WTC11 (cell line): ENCODE results near the gene FAR1.

ENCODE experiments used
- CREB1 ChIP-seq: sonication (generic); formaldehyde crosslinking; IDR thresholded peaks from 2 replicates; pipeline ENCODE4 v1.8.0; 2023; ENCODE audit warnings: mild to moderate bottlenecking, missing genetic modification reagents
- FOXJ3 ChIP-seq: sonication (generic); formaldehyde crosslinking; IDR thresholded peaks from 2 replicates; pipeline ENCODE4 v1.9.0; 2021; ENCODE audit warnings: missing genetic modification reagents, mild to moderate bottlenecking, borderline replicate concordance
- GRHL2 ChIP-seq: fragments of 250-450 bp; sonication (Bioruptor Pico); IDR thresholded peaks from 2 replicates; pipeline ENCODE4 v1.8.0; 2022; ENCODE audit warnings: mild to moderate bottlenecking, moderate library complexity; ENCODE audit not compliant: insufficient replicate concordance, severe bottlenecking
- NFYB ChIP-seq: sonication (generic); formaldehyde crosslinking; conservative IDR thresholded peaks from 2 replicates; pipeline ENCODE4 v1.8.0; 2022; ENCODE audit warnings: low read depth, missing genetic modification reagents
- TP53 ChIP-seq: sonication (generic); formaldehyde crosslinking; IDR thresholded peaks from 2 replicates; pipeline ENCODE4 v1.8.1; 2023; ENCODE audit warnings: mild to moderate bottlenecking, missing genetic modification reagents
- ZNF121 ChIP-seq: sonication (generic); formaldehyde crosslinking; IDR thresholded peaks from 2 replicates; pipeline ENCODE4 v1.8.0; 2023; ENCODE audit warnings: missing genetic modification reagents
- ZNF671 ChIP-seq: fragments of 250-450 bp; sonication (Bioruptor Pico); IDR thresholded peaks from 2 replicates; pipeline ENCODE4 v1.8.0; 2021; ENCODE audit warnings: mild to moderate bottlenecking
- TF ChIP-seq, protein P1 (sequence below): fragments of 200-600 bp; IDR thresholded peaks from 2 replicates; pipeline ENCODE4 v1.8.0; 2022; ENCODE audit warnings: antibody characterized with exemption
- TF ChIP-seq, protein P2 (sequence below): sonication (generic); formaldehyde crosslinking; conservative IDR thresholded peaks from 2 replicates; pipeline ENCODE4 v1.8.1; 2022; ENCODE audit warnings: mild to moderate bottlenecking, missing genetic modification reagents
- TF ChIP-seq, protein P3 (sequence below): sonication (generic); formaldehyde crosslinking; IDR thresholded peaks from 2 replicates; pipeline ENCODE4 v1.8.0; 2022; ENCODE audit warnings: mild to moderate bottlenecking, missing genetic modification reagents
- TF ChIP-seq, protein P4 (sequence below): sonication (generic); formaldehyde crosslinking; IDR thresholded peaks from 2 replicates; pipeline ENCODE4 v1.8.0; 2022; ENCODE audit warnings: missing genetic modification reagents

DNA sequence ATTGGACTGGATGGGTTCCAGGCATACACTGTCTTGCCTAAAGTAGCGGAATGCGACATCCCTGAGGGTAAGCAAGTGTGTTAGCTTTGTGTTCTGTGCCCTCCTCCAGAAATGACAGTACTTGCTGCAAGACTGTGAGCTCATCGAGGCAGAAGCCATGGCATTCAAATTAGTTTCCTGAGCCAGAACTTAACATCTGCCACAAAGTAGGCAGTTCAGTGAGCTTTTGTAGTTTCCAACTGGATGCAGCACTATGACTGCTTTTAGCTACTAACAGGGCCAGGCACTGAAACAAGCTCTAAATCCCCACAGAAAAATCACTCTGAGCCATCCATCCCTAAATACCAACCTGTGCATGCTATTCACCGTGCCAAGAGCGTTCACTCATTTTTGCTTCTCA, 1.2 kb upstream of the FAR1 start:
- TF ChIP-seq, protein P1, sequence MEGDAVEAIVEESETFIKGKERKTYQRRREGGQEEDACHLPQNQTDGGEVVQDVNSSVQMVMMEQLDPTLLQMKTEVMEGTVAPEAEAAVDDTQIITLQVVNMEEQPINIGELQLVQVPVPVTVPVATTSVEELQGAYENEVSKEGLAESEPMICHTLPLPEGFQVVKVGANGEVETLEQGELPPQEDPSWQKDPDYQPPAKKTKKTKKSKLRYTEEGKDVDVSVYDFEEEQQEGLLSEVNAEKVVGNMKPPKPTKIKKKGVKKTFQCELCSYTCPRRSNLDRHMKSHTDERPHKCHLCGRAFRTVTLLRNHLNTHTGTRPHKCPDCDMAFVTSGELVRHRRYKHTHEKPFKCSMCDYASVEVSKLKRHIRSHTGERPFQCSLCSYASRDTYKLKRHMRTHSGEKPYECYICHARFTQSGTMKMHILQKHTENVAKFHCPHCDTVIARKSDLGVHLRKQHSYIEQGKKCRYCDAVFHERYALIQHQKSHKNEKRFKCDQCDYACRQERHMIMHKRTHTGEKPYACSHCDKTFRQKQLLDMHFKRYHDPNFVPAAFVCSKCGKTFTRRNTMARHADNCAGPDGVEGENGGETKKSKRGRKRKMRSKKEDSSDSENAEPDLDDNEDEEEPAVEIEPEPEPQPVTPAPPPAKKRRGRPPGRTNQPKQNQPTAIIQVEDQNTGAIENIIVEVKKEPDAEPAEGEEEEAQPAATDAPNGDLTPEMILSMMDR, result no peak
- TF ChIP-seq, protein P2, sequence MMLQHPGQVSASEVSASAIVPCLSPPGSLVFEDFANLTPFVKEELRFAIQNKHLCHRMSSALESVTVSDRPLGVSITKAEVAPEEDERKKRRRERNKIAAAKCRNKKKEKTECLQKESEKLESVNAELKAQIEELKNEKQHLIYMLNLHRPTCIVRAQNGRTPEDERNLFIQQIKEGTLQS (CRISPR knock-in tag), result no peak
- TF ChIP-seq TP53 (CRISPR knock-in tag) (no peak), FOXJ3 (CRISPR knock-in tag) (no peak), CREB1 (CRISPR knock-in tag) (no peak), GRHL2 (CRISPR knock-in tag) (no peak), NFYB (no peak), ZNF671 (no peak), ZNF121 (CRISPR knock-in tag) (no peak)
- TF ChIP-seq, protein P3, sequence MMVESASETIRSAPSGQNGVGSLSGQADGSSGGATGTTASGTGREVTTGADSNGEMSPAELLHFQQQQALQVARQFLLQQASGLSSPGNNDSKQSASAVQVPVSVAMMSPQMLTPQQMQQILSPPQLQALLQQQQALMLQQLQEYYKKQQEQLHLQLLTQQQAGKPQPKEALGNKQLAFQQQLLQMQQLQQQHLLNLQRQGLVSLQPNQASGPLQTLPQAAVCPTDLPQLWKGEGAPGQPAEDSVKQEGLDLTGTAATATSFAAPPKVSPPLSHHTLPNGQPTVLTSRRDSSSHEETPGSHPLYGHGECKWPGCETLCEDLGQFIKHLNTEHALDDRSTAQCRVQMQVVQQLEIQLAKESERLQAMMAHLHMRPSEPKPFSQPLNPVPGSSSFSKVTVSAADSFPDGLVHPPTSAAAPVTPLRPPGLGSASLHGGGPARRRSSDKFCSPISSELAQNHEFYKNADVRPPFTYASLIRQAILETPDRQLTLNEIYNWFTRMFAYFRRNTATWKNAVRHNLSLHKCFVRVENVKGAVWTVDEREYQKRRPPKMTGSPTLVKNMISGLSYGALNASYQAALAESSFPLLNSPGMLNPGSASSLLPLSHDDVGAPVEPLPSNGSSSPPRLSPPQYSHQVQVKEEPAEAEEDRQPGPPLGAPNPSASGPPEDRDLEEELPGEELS, result no peak
- TF ChIP-seq, protein P4, sequence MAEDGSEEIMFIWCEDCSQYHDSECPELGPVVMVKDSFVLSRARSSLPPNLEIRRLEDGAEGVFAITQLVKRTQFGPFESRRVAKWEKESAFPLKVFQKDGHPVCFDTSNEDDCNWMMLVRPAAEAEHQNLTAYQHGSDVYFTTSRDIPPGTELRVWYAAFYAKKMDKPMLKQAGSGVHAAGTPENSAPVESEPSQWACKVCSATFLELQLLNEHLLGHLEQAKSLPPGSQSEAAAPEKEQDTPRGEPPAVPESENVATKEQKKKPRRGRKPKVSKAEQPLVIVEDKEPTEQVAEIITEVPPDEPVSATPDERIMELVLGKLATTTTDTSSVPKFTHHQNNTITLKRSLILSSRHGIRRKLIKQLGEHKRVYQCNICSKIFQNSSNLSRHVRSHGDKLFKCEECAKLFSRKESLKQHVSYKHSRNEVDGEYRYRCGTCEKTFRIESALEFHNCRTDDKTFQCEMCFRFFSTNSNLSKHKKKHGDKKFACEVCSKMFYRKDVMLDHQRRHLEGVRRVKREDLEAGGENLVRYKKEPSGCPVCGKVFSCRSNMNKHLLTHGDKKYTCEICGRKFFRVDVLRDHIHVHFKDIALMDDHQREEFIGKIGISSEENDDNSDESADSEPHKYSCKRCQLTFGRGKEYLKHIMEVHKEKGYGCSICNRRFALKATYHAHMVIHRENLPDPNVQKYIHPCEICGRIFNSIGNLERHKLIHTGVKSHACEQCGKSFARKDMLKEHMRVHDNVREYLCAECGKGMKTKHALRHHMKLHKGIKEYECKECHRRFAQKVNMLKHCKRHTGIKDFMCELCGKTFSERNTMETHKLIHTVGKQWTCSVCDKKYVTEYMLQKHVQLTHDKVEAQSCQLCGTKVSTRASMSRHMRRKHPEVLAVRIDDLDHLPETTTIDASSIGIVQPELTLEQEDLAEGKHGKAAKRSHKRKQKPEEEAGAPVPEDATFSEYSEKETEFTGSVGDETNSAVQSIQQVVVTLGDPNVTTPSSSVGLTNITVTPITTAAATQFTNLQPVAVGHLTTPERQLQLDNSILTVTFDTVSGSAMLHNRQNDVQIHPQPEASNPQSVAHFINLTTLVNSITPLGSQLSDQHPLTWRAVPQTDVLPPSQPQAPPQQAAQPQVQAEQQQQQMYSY (CRISPR knock-in tag), result no peak
